Endodermal cell (in vitro differentiated cells): ENCODE measurements around the gene WDR73. TPM values are rescaled to one million over a fixed set of nuclear protein-coding genes. Genes with fewer than 3 reads are reported as not detected.

Experiments used
- DNase-seq: peaks from one replicate; pipeline ENCODE4 v3.0.0-alpha.2; 2017
- H3K27ac ChIP-seq: 2 replicates; pipeline ENCODE4 v1.5.1; 2013; ENCODE audit warnings: mild to moderate bottlenecking, low read depth, low read length, moderate library complexity
- H3K27me3 ChIP-seq: 2 replicates; pipeline ENCODE4 v1.6.1; 2013; ENCODE audit warnings: mild to moderate bottlenecking, low read length, moderate library complexity; ENCODE audit not compliant: insufficient read depth, control insufficient read depth, poor library complexity, severe bottlenecking
- H3K36me3 ChIP-seq: 2 replicates; pipeline ENCODE4 v1.7.0; 2013; ENCODE audit warnings: mild to moderate bottlenecking, low read length, moderate library complexity; ENCODE audit not compliant: control insufficient read depth, insufficient read depth
- H3K4me1 ChIP-seq: one replicate; pipeline ENCODE4 v1.7.0; 2013; ENCODE audit warnings: low read length; ENCODE audit not compliant: control insufficient read depth, insufficient read depth
- H3K4me3 ChIP-seq: 2 replicates; pipeline ENCODE4 v1.5.1; 2013; ENCODE audit warnings: mild to moderate bottlenecking, low read length, moderate library complexity
- H3K9ac ChIP-seq: 2 replicates; pipeline ENCODE4 v1.6.1; 2013; ENCODE audit warnings: mild to moderate bottlenecking, low read length, moderate library complexity; ENCODE audit not compliant: poor library complexity, severe bottlenecking; ENCODE audit errors: extremely low read depth
- H3K9me3 ChIP-seq: 2 replicates; pipeline ENCODE4 v1.6.1; 2013; ENCODE audit warnings: mild to moderate bottlenecking, low read length, moderate library complexity; ENCODE audit not compliant: control insufficient read depth
- H3K27ac Mint-ChIP-seq: 2 replicates; pipeline ENCODE4 v1.8.0; 2020; ENCODE audit warnings: mixed read lengths
- H3K27me3 Mint-ChIP-seq: 2 replicates; pipeline ENCODE4 v1.8.0; 2021; ENCODE audit warnings: mild to moderate bottlenecking, mixed read lengths; ENCODE audit not compliant: insufficient read depth
- H3K36me3 Mint-ChIP-seq: 2 replicates; pipeline ENCODE4 v1.8.0; 2020; ENCODE audit warnings: low read depth, mixed read lengths
- H3K4me1 Mint-ChIP-seq: 2 replicates; pipeline ENCODE4 v1.8.0; 2020; ENCODE audit warnings: mixed read lengths
- H3K4me3 Mint-ChIP-seq: 2 replicates; pipeline ENCODE4 v1.8.0; 2020; ENCODE audit warnings: mild to moderate bottlenecking, moderate library complexity, mixed read lengths
- H3K9me3 Mint-ChIP-seq: 2 replicates; pipeline ENCODE4 v1.8.0; 2020; ENCODE audit warnings: mild to moderate bottlenecking, mixed read lengths
- WGBS, 2 experiments: methylation state at CpG; one replicate each; pipeline versions ENCODE4 v1.1.5 to v1.1.7; 2013; ENCODE audit warnings: missing lambda C conversion rate in 2 of 2, mixed read lengths in 1 of 2; ENCODE audit not compliant: insufficient coverage in 1 of 2, insufficient read length in 1 of 2; 5-methylcytosine and 5-hydroxymethylcytosine counted together
- total RNA-seq, 2 donors: library from RNA; stranded (reverse); fragmentation: NEBNext Ultra II Directional in 1 of 2; extraction: Animal tissue kit (Norgen Biotek cat#: 25700) in 1 of 2; gene quantifications; 2 replicates in 1 of 2; 3 replicates in 1 of 2; pipeline ENCODE4 v1.2.1, GENCODE V29; 2021
- TF ChIP-seq, protein P1 (sequence below): fragments of 200-600 bp; sonication (generic); conservative IDR thresholded peaks from 2 replicates; pipeline ENCODE4 v1.5.0; 2021; ENCODE audit warnings: antibody characterized with exemption, mild to moderate bottlenecking

WDR73 gene
- total RNA-seq, 2 donors from 2014 or later, result 44.1 to 46.8 TPM

DNA sequence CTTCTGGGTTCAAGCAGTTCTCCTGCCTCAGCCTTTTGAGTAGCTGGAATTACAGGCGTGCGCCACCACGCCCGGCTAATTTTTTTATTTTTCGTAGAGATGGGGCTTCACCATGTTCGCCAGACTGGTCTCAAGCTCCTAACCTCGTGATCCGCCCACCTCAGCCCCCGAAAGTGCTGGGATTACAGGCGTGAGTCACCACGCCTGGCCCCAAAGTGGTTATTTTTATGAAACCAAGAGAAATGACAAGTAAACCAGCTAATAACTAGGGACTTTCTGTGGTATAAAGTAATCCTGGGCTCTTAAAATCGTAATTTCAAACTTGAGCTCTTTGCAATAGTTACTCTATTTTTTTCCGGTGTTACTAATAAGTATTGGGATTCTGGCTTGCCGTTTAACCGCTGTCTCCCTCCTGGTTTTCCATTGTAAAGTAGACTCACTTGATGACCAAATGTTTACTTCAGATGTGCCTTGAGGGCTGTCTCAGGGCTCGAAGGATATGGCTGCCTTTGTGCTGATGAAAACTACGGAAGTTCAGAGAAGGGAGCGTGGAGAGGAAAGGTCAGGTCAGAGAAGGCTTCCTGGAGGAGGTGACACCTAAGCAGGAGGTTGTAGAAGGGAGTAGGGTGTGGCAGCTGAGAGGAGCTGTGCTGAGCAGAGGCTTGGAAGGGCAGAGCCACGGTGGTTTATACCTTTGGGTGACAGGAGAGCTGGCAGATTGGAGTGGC is 49.1 kb downstream of the WDR73 start:
- Histone ChIP-seq H3K9me3 (no peaks in the 10 kb centered on the region), H3K9ac (no peak overlapping the region), H3K27ac (no peak overlapping the region), H3K36me3 (peaks cover 40% of the 10 kb centered on the region), H3K4me3 (no peak overlapping the region), H3K4me1 (no peaks in the 10 kb centered on the region), H3K27me3 (no peaks in the 10 kb centered on the region)
- Mint-ChIP-seq H3K36me3 (peaks cover 55% of the 10 kb centered on the region), H3K9me3 (no peaks in the 10 kb centered on the region), H3K4me1 (peaks cover 26% of the 10 kb centered on the region), H3K27me3 (peaks cover 5% of the 10 kb centered on the region), H3K27ac (peak overlapping the region; percentile 74), H3K4me3 (peak overlapping the region; percentile 81)
- no peak for DNase-seq
- TF ChIP-seq, protein P1, sequence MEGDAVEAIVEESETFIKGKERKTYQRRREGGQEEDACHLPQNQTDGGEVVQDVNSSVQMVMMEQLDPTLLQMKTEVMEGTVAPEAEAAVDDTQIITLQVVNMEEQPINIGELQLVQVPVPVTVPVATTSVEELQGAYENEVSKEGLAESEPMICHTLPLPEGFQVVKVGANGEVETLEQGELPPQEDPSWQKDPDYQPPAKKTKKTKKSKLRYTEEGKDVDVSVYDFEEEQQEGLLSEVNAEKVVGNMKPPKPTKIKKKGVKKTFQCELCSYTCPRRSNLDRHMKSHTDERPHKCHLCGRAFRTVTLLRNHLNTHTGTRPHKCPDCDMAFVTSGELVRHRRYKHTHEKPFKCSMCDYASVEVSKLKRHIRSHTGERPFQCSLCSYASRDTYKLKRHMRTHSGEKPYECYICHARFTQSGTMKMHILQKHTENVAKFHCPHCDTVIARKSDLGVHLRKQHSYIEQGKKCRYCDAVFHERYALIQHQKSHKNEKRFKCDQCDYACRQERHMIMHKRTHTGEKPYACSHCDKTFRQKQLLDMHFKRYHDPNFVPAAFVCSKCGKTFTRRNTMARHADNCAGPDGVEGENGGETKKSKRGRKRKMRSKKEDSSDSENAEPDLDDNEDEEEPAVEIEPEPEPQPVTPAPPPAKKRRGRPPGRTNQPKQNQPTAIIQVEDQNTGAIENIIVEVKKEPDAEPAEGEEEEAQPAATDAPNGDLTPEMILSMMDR, result no peak
- WGBS, 2 experiments, result 89 to 96% methylated on average over 18 to 19 of the region's 19 CpGs

GRCh38 chr15:84603630-84604379 is 50.3 kb downstream of the WDR73 start:
- Mint-ChIP-seq H3K9me3 (no peaks in the 10 kb centered on the region), H3K27ac (peak overlapping the region; percentile 88), H3K4me1 (peaks cover 26% of the 10 kb centered on the region), H3K4me3 (peak overlapping the region; percentile 81), H3K36me3 (peaks cover 45% of the 10 kb centered on the region), H3K27me3 (peaks cover 13% of the 10 kb centered on the region)
- peak; percentile 63 for DNase-seq
- WGBS, 2 experiments, result 86 to 87% methylated on average over 13 to 14 of the region's 14 CpGs
- H3K36me3 ChIP-seq, result peaks cover 36% of the 10 kb centered on the region
- no peak overlapping the region for H3K27ac ChIP-seq
- H3K27me3 ChIP-seq, result no peaks in the 10 kb centered on the region
- TF ChIP-seq, protein P1, result no peak
- H3K4me3 ChIP-seq, result no peak overlapping the region
- no peaks in the 10 kb centered on the region for H3K9me3 ChIP-seq
- H3K9ac ChIP-seq, result no peak overlapping the region
- no peaks in the 10 kb centered on the region for H3K4me1 ChIP-seq

GRCh38 chr15:84601555-84601838 is 52.6 kb downstream of the WDR73 start:
- H3K27me3 ChIP-seq, result no peaks in the 10 kb centered on the region
- WGBS, 2 experiments, result 58% methylated on average over 4 of the region's 6 CpGs; no CpG with 5 or more reads in 1 of the 2 experiments
- peaks cover 26% of the 10 kb centered on the region for H3K36me3 ChIP-seq
- H3K9ac ChIP-seq, result peak overlapping the region; percentile 94
- H3K4me1 ChIP-seq, result no peaks in the 10 kb centered on the region
- Mint-ChIP-seq H3K36me3 (peaks cover 27% of the 10 kb centered on the region), H3K27me3 (peaks cover 13% of the 10 kb centered on the region), H3K9me3 (no peaks in the 10 kb centered on the region), H3K4me3 (peak overlapping the region; percentile 81), H3K4me1 (peaks cover 22% of the 10 kb centered on the region), H3K27ac (peak overlapping the region; percentile 91)
- H3K4me3 ChIP-seq, result peak overlapping the region; percentile 98
- peak overlapping the region; percentile 93 for H3K27ac ChIP-seq
- H3K9me3 ChIP-seq, result no peaks in the 10 kb centered on the region
- no peak for DNase-seq
- TF ChIP-seq, protein P1, result no peak
